Gastrocnemius medialis (tissue), 4 donors: ENCODE data around the gene ZNF425.

Experiments used
- POLR2A ChIP-seq, 2 donors: fragments of 450-650 bp; IDR thresholded peaks; one replicate each; pipeline ENCODE4 v1.6.1; 2017; ENCODE audit warnings: antibody characterized with exemption in 2 of 2, mild to moderate bottlenecking in 2 of 2, moderate library complexity in 2 of 2
- TF ChIP-seq, protein P1 (sequence below), 5 experiments: fragments of 450-650 bp in 3 of 5; fragments of 200-600 bp in 2 of 5; sonication (generic) in 2 of 5; IDR thresholded peaks in 4 of 5; conservative IDR thresholded peaks in 1 of 5; 1 replicate in 4 of 5; 2 replicates in 1 of 5; pipeline ENCODE4 v1.5.1; 2016 to 2019; ENCODE audit warnings: antibody characterized with exemption in 5 of 5, mild to moderate bottlenecking in 3 of 5, moderate library complexity in 3 of 5

DNA sequence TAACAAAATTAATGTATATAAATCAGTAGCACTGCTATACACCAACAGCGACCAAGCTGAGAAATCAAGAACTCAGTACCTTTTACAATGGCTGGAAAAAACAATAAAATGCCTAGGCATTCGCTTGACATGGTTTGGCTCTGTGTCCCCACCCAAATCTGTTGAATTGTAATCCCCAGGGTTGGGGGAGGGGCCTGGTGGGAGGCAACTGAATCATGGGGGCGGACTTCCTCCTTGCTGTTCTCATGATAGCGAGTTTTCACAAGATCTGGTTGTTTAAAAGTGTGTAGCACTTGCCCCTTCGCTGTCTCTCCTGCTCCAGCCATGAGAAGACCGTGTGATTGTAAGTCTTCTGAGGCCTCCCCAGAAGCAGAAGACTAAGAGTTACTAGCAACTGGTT lies 44.2 kb downstream of the ZNF425 start:
- TF ChIP-seq, protein P1, sequence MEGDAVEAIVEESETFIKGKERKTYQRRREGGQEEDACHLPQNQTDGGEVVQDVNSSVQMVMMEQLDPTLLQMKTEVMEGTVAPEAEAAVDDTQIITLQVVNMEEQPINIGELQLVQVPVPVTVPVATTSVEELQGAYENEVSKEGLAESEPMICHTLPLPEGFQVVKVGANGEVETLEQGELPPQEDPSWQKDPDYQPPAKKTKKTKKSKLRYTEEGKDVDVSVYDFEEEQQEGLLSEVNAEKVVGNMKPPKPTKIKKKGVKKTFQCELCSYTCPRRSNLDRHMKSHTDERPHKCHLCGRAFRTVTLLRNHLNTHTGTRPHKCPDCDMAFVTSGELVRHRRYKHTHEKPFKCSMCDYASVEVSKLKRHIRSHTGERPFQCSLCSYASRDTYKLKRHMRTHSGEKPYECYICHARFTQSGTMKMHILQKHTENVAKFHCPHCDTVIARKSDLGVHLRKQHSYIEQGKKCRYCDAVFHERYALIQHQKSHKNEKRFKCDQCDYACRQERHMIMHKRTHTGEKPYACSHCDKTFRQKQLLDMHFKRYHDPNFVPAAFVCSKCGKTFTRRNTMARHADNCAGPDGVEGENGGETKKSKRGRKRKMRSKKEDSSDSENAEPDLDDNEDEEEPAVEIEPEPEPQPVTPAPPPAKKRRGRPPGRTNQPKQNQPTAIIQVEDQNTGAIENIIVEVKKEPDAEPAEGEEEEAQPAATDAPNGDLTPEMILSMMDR (IDR thresholded peaks at IDR 0.05 in 4 of 5, conservative IDR thresholded peaks at IDR 0.05 in 1 of 5) = no peak
- TF ChIP-seq POLR2A (IDR thresholded peaks at IDR 0.05) = no peak
